ENCODE data around the gene GPHN.
"Not testable (repeated sequence)": the region's sequence is repeated elsewhere in the genome, so short reads cannot be mapped to it uniquely, and the experiment has no call there.

GPHN gene

DNA sequence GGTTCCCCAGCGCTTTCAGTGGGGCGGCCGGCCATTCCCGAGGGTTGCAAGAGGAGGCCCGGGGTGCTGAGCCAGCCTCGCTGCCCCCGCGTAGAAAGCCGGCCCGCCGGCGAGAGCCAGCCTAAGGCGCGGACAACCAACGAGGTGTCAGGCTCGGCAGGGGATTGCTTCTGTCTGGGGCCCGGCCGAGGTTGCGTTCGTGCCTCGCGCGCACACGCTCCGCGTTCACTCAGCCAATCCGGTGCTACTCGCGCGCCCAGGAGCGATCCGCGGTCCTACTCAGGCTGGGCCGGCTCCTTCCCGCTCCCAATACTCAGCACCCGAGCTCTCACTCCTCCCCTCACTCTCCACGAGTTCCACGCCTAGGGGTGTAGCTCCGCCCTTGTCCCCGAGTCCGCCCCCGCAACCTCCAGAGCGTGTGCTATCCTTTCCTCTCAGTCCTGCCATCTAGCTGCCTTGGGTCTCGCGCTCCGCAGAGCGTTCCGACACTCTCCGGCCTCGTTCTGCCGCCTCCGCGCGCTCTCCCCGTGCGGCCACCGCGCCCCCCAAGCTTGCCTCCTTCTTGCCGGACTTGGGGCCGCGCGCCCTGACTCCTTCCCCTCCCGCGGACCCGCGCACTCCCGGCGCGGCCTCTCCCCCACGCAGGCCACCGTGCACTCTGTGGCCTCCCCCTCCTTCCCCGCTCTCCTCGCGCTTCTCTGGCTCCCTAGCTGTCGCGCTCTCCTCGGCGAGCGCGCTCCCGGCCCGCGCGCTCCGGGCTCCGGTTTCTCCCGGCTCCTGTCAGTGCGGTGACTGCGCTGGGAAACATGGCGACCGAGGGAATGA lies at the start of gene GPHN:
TSS of gene GPHN (plus strand) at position 426 of the 825 bp plus-strand sequence.
- DNase-seq: peak; percentile 94

DNA sequence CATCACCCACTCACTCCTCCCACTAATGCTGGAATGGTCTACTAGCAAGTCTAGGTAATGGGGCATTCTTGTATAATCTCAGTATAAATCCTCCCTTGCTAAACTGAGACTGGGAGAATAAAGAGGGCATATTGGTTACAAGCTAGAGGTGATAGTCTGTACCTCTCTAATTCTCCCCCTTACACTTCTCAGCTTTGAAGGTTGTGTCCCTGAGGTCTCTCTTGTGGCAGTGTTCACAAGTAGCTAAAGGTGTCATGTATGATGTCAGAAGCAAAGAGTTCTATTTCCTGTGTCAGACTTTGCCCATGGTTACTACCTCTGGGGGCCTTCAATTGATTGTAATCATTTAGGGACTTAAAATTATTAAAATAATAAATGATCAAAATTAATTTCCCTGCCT lies 48.3 kb upstream of the GPHN start:
- DNase-seq: no peak

DNA sequence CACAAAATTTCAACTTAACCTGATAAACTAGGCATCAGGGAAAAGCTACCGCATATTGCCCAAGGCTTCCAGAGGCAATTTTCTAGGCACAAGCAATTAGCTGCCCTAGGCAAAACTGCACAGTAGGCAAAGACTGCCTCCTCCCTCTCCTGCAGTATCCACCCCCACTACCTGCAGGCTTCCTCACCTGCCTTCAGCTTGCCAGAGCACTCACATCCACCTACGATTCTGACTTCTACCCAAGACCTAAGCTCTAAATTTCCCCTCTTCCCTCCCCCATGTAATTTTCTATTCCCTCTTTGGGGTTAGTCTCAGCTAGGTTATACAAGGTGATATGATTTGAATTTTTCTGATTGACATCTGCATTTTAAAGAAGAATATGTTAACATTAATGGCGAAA lies 43.7 kb upstream of the GPHN start:
- DNase-seq: no peak

DNA sequence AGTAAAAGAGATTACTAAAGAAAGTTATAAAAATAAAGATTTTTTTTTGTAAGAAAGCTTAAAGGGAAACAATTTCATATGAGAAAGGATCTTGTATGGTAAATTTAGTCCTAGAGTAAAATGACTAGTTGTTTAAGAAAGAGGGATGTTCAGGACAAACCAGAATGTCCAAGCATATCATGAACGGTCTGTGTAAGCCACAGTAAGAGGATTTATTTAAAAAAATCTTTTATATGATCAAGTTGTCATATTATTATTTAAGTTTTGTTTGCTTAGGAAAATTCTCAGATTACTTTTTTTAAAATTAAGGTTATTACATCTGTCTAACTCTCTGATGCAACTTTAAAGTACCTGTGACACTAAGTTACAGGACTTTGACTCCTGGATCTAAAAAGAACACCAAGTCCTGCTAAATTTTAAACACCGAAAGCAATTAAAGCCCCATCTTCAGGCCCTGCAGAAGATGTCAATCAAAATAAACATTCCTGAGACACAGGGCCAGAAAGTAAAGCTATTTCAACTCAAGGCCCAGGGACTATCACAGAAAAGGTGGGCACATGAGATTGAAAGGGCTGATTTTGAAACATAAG lies 39.1 kb upstream of the GPHN start:
- no peak for DNase-seq

DNA sequence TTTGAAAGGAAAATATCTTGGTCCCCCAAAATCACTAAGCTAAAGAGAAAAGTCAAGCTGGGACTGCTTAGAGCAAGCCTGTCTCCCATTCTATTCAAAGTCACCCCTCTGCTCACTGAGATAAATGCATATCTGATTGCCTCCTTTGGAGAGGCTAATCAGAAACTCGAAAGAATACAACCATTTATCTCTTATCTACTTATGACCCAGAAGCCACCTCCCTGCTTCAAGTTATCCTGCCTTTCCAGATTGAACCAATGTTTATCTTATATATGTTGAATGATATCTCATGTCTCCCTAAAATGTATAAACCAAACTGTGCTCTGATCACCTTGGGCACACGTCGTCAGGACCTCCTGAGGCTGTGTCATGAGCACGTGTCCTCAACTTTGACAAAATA lies 36.4 kb upstream of the GPHN start:
- no peak for DNase-seq

DNA sequence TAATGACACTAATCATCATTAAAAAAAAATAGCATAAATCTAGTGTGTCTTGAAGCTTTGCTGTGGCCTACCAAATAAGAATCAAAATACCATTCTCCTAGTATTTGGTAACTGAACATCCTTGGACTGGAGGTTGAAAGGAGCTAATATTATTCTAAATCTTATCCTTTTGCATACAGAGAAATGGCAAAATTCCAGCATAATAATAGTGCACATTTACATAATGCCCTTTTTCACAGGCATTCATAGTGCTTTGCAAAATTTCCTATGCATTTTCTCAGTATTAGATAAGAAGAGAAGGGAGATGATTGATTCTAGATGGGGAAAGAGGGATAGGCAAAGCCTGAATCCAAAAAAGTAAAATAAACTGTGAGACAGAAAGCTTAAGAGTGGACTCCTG lies 35.7 kb upstream of the GPHN start:
- DNase-seq: no peak

DNA sequence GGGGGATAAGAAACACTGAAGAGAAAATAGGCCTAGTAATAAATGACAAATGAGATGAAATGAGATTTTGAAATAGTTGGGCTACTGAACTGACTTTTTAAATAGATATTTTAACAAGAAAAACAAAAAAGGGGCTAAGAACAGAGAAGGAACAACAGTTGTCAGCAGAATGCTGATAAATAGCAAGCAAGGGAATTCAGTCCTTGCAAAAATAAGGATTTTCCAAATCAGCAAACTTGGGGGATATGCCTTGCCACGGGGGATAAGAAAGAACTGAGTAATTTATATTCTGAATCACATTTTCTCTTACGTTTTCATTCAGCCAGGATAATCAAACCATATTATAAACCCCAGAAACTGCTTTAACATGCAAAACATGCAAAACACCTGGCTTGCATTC lies 34.7 kb upstream of the GPHN start:
- DNase-seq: no peak

DNA sequence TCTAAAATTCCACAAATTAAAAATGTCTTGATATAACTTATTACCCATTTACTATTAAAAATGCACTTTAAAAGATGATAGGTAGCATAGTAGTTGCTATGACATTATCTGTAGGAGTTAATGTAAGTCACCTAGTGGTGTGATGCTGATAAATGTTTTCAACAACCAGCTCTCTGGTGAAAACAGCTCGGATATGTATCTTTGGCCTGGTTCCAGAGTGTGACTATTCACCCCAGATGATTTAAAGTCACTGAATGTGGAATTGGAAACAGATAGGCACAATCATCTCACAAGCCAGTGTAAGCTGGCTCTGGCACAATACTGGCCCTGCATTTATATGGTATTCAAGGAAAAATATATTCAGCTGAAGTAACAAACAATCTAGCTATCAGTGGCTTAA lies 31.0 kb upstream of the GPHN start:
- no peak for DNase-seq

DNA sequence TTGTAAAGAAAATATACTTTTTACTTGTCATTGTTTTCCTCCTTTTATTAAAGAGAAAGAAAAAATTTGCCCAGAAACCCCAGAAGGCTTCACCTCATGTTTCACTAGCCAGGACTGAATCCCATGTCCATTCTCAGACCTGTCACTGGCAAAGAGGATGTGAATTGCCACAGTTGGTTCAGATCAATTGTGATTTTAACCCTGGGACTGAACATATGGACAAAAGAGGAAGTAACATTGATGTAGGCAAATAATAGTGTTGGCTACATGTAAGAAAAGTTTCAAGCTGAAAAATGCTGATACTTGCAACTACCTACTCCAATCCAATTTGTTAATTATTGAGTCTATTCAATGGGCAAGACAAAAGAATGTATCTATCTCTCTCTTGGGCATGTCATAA lies 30.4 kb upstream of the GPHN start:
- no peak for DNase-seq

DNA sequence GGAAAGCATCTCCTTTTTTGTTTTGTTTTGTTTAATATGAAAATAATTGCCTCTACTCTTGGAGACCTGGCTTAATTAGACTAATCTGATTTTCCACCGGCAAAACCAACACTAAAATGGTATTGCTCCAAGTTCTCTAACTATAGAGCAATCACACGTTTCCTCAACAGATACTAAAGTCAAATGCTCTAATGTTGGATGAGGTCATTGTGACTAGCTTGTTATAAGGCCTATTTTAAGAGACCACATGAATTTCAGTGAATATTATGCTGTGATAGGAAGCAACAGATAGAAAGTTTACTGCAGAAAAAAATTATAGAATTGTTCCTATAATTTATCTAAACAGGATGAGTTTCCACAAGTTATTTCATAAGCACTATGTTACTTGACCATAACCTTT lies 25.1 kb upstream of the GPHN start:
- no peak for DNase-seq

DNA sequence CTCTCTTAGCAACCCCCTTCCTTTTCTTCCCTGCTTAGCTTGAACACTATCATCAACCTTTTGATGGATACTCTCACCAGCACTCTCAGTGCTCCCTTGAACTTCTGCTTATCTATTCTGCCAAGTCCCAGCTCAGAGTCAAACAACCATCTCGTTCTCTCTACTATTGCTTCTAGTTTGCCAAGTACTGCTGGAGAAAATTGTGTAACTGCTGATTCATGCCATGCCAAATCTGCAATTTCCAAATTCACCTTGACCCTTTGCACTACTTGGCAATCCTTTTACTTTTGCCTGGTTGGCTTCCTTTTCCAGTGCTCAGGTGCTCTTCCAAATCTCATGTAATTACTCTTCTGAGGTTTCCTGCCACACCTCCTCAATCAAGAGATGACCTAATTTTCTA lies 24.6 kb upstream of the GPHN start:
- DNase-seq: no peak

DNA sequence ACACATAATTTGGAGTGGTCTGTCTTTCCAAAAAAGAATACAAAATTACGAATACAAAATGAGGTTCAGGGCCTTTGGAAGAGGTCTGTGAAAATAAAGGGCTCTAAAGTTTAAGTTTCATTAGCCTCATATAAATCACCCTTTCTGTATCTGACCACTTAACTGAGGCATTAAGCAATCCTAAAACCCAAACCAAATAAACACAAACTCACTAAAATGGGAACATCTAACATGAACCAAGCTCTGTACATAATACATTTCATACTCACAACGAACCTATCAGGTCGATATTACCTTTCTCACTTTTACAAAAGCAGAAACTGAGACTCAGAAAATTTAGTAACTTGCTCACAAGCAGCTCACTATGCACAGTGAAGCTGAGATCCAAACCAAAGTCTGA lies 22.9 kb upstream of the GPHN start:
- DNase-seq: no peak

DNA sequence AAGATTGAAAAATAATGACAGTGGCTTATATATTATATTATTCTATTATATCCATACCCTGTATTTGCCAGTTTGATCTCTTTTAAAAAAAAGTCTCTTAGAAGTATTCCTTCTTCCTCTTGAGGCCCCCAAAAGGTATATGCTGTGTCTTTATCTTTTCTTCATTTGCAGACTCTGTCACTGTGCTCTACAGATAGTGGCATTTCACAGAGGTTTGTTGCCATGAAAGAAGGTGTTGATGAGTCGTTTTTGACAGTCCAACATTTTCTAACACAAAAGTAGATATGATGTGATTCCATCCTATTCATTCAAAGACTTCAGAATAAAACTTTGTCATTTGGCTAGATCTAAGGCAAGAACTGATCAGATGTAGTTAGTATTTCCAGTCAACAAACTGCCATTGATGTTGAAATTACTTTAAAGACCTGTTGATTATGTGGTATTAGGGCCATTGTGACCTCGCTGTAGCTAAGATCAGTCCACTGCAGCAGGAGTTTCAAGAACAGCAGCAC lies 22.0 kb upstream of the GPHN start, which contains the start of gene CCDC196:
TSS of gene CCDC196 (plus strand) at position 462 of the 512 bp plus-strand sequence. CDS start 132 bp downstream, outside the sequence.
- DNase-seq: no peak

DNA sequence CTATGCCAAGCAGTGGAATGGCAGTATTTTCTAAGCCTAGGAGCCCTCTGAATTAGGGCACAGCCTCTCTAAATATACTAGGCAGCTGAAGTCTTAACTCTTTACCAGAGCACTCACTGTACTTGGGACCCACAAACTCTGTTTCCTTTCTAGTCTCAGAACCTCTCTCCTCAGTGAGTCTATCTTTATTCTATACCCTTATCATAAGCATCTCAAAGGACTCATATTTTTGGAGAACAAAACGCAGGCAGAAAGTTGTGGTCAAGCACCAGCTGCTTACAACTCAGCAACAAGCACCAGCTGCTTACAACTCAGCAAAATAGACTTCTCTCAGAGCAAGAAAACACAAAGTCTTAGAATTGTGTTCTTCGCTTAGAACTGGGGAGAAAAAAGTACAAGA lies 20.8 kb upstream of the GPHN start:
- DNase-seq: no peak

DNA sequence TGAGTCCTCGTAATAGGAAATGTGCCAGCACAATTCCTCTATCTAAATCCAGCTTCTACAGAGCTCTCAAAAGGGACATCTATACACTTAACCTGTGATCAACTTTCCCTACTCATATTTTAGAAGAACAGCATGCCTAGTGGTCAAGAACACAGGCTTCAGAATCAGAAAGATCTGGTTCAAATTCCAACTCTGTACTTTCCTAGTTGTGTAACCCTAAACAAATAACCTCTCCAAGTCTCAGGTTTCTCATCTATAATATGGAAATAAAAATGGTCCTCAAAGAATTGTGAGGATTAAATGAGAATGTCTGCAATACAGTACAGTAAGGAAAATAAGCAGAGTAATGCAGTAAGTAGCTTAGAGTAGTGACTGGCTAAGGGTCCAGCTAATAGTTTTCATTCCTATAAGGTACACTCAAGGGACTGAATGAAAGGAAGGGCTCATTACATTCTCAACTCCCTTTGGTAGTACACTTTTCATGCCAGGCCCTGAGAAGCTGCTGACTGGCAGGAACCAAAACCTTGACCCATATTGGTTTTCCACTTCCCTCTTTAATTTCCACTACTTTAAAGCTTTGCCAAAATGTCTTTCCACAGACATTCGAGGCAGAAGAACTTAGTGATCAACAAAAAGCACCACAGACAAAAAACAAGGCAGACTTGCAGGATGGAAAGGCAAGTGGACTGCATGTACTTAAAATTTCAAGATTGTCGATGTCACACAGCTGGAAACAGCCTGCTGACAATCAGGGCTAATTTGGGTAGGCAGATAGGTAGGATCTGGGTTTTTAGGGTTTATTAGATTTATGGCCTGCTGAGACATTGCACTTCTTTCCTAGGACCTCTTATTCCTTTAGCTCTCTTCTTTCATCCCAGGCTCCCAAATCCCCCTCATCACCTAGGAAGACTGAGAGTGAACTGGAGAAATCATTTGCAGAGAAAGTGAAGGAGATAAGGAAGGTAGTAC lies 17.5 kb upstream of the GPHN start:
- no peak for DNase-seq

DNA sequence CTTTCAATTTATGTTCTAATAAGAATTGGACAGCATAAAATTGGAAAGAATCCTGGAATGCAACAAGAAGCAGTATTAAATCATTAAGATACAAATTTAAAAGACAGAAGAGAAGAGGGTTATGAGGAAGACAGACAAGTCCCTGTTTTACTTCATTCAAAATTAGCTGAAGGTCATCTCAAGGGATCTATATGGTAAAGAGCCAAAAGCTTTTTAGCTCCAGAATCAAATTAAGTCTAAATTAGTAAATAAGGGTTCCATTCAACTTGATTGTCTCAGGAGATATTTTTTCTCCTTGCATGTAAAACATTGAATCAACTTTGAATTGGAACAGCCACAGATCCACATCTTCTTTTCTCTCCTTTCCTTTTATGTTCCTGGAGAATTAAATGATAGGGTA lies 14.2 kb upstream of the GPHN start:
- no peak for DNase-seq

DNA sequence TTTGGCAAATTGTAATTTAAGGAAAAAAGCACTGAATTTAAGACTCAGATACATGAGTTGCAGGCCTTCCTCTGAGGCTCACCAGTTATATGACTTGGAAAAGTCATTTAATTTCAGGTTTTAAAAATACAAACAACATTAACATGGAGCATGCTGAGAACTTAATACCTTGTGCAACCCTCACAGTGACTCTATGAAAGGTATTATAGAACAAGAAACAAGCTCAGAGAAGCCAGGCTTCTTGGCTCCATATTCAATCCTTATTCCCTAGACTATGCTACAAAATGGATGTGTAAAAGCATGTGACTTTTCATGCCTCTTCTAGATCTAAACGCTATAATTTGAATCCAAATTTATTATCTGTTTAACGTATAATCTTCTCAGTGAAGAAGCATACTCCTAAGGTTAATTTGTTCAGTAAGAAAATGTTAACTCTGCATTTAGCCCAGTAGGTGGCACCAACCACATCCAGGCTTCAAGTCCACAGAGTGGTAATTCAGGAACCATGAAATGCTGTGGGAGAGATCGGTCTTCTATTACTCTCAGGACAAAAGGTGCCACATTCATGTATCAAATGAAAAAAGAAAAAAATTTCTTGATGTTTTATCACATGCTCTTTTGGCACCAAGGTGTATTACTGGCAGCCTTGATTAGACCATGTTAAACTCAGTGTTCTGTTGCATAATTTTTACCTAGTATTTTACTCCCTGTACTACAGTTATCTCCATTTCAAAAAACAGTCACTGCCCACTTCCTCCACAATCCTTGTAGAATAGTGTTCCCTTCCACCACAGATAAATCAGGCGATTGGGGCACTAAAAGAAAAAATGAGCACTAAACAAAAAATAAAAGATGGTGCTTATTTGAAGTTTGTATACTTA lies 12.5 kb upstream of the GPHN start:
- peak; percentile 73 for DNase-seq

DNA sequence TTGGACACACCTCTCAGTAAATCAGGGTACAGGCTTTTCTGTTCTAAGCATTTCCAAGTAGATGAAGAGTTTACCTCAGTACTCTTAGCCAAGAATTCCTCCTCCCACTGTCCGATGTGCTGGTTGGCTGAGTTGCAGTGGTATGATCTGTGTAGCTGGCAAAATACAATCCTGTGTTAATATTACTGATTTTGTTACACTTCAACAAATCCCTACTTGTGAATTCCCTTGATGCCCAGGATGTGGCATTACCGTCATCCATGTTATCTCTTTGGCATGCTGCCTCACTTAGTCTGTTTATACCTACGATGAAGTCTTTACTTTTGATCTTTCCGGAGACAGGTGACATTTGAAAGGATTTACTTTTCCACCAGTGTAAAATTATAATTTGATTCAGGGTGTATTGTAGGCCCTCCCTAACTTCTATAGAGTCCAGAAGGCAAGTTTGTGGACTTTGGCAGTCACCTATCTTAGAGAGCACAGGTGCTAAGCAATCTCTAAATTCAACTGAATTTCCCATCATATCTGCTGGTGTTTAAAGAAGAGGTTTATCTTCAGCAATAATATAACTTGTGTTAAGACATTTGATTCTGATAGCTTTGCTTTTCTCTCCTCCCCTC lies 11.6 kb upstream of the GPHN start:
- no peak for DNase-seq

DNA sequence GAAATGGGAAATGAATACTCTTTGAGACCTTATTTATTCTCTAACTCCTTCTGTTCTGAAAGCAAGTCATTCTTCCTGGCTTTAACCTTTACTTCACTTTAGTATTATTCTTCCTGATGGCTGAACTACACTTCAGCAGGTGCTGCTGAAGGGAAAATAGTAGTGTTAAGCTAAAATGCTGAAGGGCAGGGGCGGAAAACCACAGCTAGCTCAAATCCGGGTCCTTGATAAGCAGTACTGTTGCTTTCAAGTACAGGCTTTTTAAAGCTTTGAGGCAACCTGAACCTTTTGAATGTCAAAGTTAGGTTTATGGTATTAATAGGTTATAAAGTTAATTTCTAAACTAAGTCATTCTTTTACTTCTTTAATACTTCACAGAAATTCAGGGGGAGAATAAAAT lies 11.0 kb upstream of the GPHN start:
- DNase-seq: no peak

DNA sequence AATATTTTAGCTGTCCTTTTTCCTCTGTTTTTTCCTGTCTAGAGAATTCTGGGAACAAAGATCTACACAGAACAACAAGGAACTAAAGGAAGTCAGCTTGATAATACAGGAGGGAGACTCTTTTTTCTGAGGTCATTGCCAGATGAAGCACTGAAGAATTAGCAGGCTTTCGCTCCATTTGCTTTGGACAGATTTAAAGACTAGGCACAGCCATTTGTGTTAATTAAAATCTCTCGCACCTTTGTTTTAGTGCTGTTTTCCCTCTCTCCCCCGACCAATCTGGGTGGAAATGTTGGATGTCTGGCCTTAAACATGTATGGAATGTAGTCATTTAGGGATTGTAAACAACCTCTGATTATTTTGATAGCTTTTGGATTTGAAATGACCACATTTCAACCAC lies 9.6 kb upstream of the GPHN start:
- DNase-seq: no peak

DNA sequence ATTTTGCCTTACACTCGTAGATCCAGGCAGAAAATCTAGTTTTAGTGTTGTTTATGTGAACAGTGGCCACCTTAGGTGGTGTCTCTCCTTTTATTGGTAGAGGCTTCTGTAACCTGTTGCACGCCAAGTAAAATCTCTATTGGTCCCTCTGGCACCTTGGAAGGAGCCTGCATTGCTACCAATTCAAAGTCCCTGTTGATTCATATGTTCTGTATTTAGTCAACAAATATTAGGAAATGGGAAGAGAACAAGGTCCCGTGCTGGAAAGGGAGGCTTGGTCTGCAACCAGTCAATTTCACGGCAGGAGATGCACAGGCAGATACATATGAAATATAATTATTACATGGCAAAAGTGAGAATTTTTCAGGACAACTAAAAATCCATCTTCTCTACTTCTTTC lies 6.4 kb upstream of the GPHN start:
- DNase-seq: no peak

DNA sequence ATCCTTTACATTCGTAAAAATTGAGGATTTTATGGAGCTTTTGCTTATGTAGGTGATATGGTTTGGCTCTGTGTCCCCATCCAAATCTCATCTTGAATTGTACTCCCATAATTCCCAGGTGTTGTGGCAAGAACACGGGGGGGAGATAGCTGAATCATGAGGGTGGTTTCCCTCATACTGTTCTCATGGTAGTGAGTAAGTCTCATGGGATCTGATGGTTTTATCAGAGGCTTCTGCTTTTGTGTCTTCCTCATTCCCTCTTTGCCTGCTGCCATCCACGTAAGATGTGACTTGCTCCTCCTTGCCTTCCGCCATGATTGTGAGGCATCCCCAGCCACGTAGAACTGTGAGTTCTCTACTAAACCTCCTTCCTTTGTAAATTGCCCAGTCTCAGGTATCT lies 5.1 kb upstream of the GPHN start:
- DNase-seq: not testable (repeated sequence)
